ENCODE measurements around the gene OAF.

OAF gene

GRCh38 chr11:120205596-120206161 lies 5.2 kb upstream of the OAF start:
- DNase-seq = no peak

GRCh38 chr11:120207512-120207911 lies 3.3 kb upstream of the OAF start:
- no peak for DNase-seq

GRCh38 chr11:120208001-120208441 lies 2.8 kb upstream of the OAF start:
- DNase-seq = no peak

- no peak for DNase-seq
These were observed 2.1 kb upstream of the OAF start for GRCh38 chr11:120208777-120209176.

GRCh38 chr11:120209746-120210625 lies 846 bp upstream of the OAF start:
- DNase-seq = no peak

- no peak for DNase-seq
These were observed 858 bp downstream of the OAF start for GRCh38 chr11:120211522-120212258.

GRCh38 chr11:120212259-120212878 lies 1.5 kb downstream of the OAF start:
- no peak for DNase-seq

- DNase-seq = no peak
These were observed 2.1 kb downstream of the OAF start for GRCh38 chr11:120212926-120213325.

- no peak for DNase-seq
These were observed 3.7 kb downstream of the OAF start for GRCh38 chr11:120214581-120214980.

GRCh38 chr11:120215634-120216033 lies 4.8 kb downstream of the OAF start:
- DNase-seq = no peak

GRCh38 chr11:120216426-120217102 lies 5.7 kb downstream of the OAF start:
- DNase-seq = no peak

GRCh38 chr11:120217526-120217925 lies 6.7 kb downstream of the OAF start:
- no peak for DNase-seq

GRCh38 chr11:120217941-120218694 lies 7.3 kb downstream of the OAF start:
- DNase-seq = no peak

GRCh38 chr11:120218695-120219033 lies 7.8 kb downstream of the OAF start:
- DNase-seq = no peak

GRCh38 chr11:120219232-120219937 lies 8.6 kb downstream of the OAF start:
- DNase-seq = no peak

GRCh38 chr11:120219938-120220746 lies 9.3 kb downstream of the OAF start:
- no peak for DNase-seq

GRCh38 chr11:120220747-120221037 lies 9.9 kb downstream of the OAF start:
- no peak for DNase-seq

GRCh38 chr11:120221115-120221752 lies 10.4 kb downstream of the OAF start:
- no peak for DNase-seq

GRCh38 chr11:120222916-120223315 lies 12.1 kb downstream of the OAF start:
- DNase-seq = no peak

- no peak for DNase-seq
These were observed 13.0 kb downstream of the OAF start for GRCh38 chr11:120223793-120224192.
